ENCODE results near the gene TNFRSF6B.

The TNFRSF6B gene

DNA sequence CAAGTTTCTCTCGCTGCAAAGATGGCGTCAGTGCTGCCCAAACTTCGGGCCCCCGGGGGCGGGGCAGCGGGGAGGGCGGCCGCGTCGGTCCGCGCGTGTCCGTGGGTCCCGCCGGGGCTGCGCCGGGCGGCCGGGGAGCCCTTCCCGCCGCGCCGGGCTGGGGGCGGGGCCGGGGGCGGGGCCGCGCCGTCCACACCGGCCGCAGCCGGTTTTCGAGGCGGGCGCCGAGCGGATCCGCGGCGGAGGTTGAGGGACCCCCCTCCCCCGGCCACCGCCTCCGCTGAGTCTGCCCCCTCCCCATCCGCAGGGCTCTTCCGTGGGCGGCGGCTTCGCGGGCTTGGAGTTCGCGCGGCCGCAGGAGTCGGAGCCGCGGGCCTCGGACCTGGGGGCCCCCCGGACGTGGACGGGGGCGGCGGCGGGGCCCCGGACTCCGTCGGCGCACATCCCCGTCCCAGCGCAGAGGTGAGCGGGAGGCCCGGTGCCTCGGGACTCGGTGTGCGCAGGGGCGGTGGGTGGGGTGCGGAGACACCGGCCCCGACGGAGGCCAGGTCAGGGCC lies 43.7 kb downstream of the TNFRSF6B start:
- no peak for DNase-seq

DNA sequence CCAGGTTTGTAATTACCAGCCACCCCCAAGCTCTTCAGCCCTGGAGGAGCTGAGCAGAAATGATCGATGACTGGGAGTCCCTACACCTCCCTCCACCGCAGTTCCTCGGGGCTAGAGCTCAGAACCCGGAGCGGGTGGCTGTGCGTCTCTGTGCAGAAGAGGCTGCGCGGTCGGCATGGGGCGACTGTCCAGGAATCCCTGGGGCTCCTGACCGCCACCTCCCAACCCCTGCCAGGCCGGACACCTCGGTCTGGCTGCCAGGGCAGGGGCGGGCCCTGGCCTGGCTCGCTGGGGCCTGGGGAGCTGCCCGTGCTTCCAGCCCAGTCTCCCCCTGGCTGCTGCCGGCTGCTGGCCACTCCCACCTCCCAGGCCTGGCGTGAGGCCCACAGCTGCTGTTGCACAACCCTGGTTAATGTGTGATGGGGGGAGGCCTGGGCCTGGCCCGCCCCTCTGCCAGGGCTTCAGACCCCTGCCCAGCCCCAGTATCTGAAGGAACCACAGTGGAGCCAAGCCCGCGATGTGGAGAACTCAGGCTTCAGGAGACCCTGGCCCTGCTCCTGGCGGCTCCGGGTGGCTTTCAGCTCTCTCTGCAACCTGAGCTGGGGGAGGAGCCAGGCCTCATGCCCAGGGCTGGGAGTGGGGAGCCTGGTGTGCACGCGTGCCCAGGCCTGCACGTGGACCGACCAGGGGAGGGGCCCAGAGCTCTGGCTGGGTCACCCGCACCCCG lies 44.3 kb downstream of the TNFRSF6B start:
- DNase-seq, result peak; percentile 17 to 68

DNA sequence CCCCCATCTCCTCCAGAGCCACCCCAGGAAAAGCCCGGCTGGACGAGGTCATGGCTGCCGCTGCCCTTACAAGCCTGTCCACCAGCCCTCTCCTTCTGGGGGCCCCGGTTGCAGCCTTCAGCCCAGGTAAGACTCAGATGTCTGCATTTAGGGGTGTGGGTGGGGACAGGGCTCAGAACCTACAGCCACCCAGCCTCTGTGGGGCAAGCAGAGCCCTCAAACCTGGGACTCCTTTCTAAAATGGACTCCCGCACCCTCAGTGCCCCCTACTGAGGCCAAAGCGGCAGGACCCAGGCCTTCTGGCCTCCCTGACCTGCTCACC lies 44.9 kb downstream of the TNFRSF6B start:
- no peak for DNase-seq

DNA sequence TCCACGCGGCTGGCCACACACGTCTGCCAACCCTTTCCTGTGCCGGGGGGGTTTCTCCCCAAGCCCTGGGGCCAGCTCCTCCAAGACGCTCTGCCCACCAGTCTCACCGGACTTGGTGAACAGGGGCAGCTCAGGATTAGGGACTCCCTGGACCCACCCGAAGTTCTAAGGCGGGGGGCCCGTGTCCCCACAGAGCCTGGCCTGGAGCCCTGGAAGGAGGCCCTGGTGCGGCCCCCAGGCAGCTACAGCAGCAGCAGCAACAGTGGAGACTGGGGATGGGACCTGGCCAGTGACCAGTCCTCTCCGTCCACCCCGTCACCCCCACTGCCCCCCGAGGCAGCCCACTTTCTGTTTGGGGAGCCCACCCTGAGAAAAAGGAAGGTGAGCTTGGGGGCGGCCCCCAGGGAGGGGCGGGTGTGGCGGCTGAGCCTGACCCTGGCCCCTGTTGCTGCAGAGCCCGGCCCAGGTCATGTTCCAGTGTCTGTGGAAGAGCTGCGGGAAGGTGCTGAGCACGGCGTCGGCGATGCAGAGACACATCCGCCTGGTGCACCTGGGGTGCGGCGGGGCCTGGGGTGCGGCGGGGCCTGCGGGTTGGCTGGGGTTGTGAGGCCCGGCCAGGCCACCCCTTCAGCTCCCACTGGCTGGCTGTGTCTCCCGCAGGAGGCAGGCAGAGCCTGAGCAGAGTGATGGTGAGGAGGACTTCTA lies 45.4 kb downstream of the TNFRSF6B start:
- DNase-seq, result no peak

DNA sequence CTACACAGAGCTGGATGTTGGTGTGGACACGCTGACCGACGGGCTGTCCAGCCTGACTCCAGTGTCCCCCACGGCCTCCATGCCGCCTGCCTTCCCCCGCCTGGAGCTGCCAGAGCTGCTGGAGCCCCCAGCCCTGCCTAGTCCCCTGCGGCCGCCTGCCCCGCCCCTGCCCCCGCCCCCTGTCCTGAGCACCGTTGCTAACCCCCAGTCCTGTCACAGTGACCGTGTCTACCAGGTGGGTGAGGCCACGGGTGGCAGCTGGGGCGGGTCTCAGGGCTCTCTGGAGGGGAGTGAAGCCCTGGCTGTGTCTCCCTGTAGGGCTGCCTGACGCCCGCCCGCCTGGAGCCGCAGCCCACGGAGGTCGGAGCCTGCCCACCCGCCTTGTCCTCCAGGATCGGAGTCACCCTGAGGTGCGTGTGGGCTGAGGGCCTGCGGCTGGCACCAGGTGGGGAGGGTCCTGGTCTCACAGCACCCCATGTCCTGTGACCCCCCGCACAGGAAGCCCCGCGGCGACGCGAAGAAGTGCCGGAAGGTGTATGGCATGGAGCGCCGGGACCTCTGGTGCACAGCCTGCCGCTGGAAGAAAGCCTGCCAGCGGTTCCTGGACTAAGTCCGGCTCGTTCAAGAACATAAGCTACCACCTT lies 46.1 kb downstream of the TNFRSF6B start:
- DNase-seq, result no peak

DNA sequence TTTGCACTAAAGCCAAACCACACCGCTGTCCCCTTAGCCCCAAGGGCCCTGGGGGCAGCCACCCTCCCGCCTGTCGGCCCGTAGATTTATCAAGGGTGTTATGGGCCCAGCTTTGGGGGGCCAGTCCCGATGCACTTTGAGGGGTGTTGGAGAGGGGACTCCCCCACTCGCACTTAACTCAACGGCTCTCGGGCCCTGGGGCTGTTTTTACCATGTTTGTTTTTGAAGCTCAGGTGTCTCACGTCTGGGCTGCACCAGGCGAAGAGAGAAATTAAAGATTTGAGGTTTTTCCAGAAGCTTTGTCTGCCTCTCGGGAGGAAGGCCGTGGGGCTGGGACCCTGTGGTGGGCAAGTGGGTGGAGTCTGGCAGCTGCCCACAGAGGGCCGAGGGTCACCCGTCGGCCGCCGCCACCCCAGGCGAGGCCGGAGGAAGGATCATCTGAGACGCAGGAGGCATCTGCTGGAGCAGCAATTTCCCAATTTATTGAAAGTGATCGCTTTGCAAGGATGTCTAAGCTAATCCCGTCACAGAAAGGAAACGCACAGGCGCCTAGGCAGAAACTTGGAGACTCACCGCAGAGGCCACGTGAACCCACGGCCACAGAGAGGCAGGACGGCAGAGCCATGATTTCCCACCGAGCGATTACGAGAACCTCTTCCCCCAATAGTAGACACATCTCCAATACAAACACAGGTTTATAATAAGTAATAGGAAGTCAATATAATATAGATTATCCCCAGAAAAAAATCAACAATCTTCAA lies 46.9 kb downstream of the TNFRSF6B start:
- DNase-seq, result no peak

DNA sequence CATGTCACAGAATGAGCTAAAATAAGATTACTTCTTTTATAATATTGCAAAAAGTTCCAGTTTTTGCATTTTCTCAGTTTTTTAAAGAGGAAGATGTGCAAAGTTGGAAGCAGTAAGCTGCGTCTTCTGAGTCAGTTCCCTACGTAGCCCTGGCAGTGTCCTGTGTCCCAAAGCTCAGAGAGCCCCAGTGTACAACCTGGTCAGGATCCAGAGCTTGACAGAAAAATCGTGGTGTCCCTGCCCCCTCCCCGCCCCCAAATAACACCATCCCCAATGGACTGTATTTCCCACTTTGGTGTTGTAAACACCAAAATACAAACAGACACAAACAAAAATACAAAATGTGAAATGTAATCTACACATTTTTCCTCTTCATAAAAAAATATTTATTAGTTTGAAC lies 47.7 kb downstream of the TNFRSF6B start:
- no peak for DNase-seq

DNA sequence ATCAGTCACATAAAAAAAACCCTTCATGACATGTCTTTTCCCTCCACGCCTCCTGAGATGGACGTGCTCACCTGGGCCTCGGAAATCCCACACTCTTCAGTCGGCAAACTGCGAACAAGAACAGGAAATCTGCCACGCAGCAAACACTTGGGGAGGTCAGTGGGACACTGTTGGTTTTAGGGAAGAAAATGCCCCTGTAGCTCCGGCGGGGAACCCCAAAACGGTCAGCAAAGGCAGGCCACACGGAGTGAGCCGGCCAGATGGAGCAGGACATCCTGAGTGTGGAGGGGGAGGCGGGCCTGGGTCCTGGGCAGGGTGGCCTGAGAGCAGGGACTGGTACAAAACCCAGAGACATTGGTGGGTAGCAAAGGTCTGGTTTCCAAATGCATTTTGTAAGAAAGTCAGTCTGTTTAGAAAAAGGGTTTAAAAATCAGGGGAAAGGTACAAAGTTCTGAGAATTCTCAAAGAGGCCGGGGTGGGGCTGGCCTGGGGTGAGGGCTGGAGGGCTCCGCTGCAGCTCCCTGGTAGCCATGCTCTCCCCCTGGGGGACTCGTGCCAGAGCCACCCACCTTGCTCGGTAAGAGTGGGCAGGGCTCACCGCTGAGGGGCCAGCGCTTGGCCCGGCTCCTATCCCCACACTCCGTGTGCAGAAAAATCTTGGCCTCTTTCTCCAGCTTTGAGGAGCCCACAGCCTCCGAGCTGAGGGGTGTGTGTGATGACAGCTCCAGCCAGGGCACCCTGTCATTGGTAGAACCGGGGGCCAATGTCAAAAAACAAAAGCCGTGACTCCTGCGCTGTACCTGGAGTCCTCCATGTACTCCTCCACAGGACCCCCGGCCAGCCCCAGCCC lies 48.3 kb downstream of the TNFRSF6B start:
- DNase-seq, result no peak

DNA sequence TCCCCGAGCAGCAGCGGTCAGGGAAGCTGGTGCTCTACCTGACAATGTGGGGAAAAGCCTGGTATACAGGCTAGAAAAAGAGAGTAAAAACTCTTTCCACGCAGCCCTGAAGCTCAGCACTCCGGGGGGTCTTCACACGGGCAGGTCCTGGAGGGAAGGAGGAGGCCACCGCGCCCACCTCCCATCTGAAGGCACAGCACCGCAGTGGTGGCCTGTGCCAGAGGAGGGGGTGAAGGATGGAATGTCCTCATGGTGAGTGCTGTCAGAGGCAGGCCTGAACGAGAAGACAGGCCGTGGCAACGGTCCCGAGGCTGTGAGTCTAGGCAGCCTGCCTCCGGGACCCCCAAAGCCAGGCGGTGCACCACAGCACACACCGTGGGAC lies 49.0 kb downstream of the TNFRSF6B start:
- no peak for DNase-seq

DNA sequence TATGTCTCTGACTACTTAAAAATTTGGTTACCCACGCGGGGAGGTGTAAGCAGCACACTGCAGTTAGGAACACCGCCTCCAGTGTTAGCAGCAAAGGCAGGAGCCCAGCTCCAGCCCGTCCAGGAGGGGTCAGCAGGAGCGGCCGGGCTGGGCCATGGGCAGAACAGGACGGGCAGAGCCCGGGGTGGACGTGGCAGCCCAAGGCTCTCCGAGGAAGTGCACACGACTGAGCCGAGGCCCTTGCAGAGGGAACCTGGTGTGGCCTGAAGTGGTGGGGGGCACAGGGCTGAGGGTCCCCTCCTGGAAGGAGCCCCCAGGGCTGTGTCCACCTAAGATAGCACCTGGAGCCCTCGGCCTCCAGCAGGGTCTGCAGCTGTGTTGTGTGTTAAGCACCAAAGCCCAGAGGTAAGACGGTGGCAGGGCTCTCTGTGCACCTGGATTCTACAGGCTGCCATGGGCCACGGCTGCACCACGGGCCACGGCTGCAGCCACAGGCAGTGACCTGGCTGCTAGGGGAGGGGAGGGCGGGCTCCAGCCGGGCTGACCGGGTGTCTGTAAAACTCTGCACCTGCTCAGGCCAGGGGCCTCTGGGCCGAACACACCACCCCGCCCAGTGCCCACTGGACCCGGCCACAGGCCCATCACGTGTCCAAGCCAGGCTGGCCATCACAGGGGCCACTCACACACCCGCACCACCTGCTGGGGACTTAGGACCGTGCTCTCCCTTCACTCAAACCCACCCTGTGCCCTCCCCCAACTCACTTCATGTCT lies 49.7 kb downstream of the TNFRSF6B start:
- DNase-seq, result no peak

DNA sequence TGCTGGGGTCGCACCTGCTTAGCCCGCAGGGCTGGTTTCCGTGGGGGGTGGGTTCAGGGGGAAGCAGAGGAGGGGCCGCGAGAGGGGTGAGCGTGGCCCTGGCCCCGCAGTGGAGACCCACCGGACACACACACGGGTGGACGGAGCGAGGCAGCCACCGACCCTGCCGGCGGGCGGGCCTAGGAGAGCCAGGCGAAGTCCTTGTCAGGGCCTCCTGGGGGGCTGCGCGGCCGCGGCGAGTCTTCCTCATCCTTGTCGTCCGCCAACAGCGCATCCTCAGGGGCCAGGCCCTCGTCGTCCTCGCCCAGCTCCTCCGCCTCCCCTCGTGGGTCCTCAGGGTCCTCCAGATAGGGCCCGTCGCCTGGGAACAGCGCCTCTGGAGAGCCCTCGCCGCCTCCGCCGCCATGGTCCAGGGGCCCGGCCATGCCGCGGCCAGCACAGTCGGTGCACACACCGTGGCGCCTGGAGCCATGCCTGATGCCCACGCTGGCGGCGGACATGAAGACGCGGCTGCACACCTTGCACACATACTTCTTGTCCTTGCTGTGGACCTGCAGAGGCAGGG lies 50.4 kb downstream of the TNFRSF6B start:
- DNase-seq, result no peak

DNA sequence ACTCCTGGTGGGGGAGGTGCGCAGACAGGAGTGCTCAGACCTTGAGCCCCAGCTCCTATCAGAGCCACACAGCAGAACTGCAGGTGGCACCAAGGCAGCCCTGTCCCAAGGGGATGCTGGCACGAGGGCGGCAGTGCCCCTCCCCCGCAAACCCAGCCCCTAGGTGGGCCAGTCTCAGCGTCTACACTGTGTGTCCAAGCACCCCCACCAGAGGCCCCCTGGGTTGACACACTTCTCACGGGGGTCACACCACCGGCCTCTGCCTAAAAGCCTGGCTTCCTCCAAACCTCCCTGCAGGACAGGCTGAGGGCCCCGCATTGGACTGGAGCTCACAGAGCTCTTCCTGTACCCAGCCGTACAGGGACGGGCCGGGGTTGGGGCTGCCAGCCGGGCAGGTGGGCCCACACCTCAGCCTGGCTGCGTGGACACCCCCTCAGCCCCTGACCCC lies 51.2 kb downstream of the TNFRSF6B start:
- no peak for DNase-seq

All from NCI-H524 (cell line).